ENCODE data around the gene FBXL7.

- TF ChIP-seq CTCF (IDR thresholded peaks at IDR 0.05) (no peak), POLR2A (IDR thresholded peaks at IDR 0.05) (no peak)
Measured at GRCh38 chr5:15902066-15902465, 402.1 kb downstream of the FBXL7 start.

All from lower leg skin (tissue), 3 donors.